ENCODE measurements around the gene RAI1.

The RAI1 gene

DNA sequence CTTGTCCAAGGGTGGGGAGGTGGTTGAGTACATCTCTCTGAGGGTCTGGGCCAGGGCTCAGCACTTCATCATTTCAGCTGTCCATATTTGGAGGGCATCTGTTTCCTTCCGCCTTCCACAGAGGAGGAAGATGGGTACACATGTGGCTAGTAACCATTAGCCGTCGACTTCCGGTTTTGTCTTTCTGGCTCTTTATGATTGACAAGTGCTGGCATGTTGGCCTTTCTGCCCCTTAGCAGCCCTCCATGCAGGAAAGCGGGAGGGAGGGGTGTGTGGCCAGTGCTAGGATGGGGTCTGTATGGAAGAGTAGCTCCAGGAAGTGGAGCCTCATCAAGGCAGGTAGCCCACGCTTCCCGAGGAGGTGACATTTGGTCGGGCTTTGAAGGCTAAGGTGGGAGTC lies 69.6 kb downstream of the RAI1 start:
- DNase-seq (ENCODE audit: low spot score) = no peak

GRCh38 chr17:17751489-17752088 lies 70.3 kb downstream of the RAI1 start:
- DNase-seq (ENCODE audit: low spot score) = no peak

DNA sequence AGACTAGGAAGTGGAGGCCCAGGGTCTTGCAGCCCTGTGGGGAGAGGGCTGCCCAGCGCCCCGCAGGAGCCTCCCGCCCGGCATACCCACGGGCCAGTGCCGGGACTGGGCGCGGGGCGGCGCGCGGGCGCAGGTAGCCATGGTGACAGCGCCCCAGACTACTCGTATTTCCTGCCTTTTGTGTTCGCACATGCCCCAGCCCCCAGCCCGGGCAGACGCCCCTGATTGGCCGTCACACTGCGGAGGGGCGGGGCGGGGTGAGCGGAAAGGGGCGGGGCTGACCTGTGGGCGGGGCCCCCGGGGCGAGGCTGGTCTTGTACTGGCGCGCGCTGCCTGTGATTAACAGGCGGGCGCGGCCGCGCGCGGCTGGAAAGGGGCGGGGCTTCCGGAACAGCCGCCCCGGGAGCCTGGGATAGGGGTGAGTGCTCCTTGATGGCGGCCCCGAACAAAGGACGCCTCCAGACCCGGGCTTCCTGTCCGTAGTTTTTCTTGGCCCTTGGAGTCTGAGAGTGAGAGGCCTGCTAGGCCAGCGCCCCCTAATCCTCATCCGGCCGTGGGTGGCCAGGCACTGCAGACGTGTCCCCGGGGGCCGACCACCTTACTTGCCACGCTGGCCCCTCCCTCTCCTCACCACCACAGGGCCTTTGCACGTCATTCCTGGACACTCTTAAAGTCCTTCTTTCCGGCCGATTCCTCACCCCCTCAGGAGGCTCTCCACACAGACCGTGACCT lies 71.0 kb downstream of the RAI1 start:
- DNase-seq (ENCODE audit: low spot score) = peak; percentile 89

DNA sequence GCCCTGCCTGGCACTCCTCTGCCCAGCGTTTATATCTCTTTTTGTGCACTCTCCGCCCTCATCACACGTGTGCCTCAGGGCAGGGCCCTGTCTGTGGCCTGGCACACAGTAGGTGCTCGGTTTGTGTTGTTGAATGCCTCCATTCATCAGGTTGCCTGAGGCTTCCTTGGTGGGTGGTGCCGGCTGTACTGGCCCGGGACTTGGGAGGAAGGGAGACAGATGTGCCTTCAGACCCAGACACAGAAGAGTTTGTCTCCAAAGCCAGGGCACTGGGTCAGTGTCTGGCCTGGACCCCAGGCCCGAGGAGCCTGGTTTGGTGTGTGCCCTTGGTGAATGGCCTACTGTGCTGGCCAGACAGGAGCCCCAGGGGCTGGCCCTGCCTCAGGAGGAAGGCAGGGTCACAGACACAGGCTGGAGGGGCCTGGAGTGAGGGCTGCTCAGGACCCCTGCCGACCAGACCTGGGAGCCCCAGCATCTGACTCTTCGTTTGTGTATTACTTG lies 71.6 kb downstream of the RAI1 start:
- DNase-seq (ENCODE audit: low spot score) = peak; percentile 87

GRCh38 chr17:17754719-17755686 lies 73.7 kb downstream of the RAI1 start:
- no peak for DNase-seq (ENCODE audit: low spot score)

DNA sequence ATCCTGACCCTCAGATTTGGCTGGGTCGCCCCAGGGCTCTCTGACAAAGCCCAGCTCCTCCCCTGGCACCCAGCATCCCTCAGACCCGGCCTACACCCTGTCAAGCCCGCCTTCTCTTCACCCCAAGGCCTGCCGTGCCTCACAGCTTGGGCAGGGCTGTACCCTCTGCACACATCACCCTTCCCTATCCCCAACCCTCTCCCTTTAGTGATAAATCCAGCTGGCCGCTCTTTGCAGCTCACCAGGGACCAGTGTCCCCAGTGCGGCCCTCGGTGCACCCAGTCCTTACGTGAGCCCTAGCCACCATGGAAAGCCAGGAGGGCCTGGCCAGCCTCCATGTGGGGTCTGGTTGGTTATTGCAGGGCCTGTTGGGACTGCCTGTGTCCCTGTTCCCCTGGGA lies 74.5 kb downstream of the RAI1 start:
- no peak for DNase-seq (ENCODE audit: low spot score)

- DNase-seq (ENCODE audit: low spot score) = no peak
Measured at GRCh38 chr17:17757391-17757791, 76.1 kb downstream of the RAI1 start.

DNA sequence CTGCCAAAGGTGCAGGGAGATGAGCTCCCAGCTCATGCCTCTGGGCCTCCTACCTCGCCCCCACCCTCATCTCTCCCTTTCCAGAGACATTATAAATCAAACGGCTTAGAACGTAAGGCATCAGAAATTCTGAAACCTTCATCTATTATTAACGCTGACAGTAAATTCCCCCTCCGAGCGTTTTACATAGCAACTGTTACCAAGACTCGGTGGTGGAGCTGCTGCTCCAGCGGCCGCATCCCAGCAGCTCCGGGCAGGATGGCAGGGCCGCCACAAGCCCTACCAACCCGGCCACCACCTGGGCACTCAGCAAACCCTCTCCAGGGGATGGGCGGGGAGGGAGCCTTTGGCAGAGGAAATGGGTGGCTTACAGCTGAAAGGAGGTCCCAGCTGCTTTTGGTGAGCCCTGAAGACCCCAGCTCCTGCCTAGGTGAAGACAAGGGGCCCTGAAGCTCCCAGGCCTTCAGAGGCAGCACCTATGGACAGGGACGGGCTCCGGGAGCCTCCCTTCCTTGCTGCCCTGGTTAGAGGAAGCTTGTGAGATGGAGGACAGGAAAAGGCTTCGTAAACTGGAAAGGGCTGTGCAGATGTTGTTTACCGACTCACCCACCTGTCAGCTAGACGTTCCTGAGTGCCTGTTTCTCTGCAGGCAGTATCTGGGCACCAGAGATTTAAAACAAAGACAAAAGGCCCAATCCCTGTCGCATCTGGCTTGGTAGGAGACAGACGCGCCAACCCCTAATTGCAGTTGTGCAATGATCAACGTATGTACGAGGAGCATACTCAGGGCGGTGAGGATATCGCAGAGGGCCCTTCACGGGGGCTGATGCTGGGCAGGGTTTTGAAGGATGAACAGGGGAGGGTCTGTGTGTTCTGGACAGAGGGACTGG lies 76.9 kb downstream of the RAI1 start:
- DNase-seq (ENCODE audit: low spot score) = no peak

GRCh38 chr17:17758941-17759563 lies 77.8 kb downstream of the RAI1 start:
- no peak for DNase-seq (ENCODE audit: low spot score)

DNA sequence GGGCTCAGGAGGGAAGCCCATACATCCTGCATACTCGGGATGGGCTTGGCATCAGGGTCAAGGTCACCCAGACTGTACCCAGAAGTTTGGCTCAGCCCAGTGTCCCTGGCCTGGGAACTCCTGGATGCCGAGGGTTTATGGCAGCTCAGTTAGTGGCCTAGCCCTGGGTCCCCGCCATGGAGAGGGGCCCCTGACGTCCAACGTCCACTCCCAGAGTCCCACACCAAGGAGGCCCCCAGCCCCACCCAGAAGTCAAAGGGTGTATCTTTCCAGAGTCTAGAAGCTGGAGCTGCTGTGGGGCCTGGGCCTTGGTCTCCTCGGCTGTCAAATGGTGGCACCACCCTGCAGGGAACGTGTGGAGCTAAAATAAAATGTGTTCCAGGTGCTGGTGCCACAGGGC lies 79.1 kb downstream of the RAI1 start:
- DNase-seq (ENCODE audit: low spot score) = no peak

- no peak for DNase-seq (ENCODE audit: low spot score)
Measured at GRCh38 chr17:17760872-17761550, 79.8 kb downstream of the RAI1 start.

GRCh38 chr17:17761894-17762743 lies 80.9 kb downstream of the RAI1 start:
- DNase-seq (ENCODE audit: low spot score) = no peak

DNA sequence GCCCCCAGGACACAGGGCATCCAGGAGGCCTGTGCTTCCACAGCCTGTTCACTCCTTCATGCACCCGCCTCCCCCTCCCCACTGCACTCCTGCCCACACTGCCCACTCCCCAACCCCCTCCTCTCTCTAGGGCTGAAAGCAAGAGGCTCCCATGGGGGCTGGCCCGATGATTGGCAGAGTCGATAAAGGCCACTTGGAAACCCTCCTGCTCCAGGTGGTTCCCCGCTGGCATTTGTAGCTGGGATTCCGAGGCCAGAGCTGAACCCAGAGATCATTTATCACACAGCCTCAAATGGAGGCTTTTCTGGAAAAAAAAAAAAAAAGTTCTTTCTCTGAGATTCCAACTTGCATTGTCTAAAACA lies 81.5 kb downstream of the RAI1 start:
- DNase-seq (ENCODE audit: low spot score) = no peak

DNA sequence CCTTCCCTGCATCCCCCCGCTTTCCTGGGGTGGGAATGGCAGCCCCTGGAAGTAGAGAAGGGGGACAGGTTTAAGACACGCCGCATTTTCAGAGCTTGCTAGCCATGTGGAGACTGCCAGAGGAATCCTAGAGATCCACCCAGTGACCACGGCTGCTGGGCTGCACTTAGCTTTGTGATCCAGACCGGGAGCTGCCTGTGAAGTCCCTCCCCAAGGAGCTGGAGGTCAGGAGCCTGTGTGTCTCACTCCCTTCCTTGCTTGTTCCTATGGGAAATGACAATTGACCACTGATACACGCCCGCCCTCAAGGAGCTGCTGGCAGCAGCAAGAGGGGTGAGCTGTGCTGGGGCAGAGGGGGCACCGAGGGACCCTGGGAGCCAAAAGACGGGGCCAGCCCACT lies 81.9 kb downstream of the RAI1 start:
- no peak for DNase-seq (ENCODE audit: low spot score)

DNA sequence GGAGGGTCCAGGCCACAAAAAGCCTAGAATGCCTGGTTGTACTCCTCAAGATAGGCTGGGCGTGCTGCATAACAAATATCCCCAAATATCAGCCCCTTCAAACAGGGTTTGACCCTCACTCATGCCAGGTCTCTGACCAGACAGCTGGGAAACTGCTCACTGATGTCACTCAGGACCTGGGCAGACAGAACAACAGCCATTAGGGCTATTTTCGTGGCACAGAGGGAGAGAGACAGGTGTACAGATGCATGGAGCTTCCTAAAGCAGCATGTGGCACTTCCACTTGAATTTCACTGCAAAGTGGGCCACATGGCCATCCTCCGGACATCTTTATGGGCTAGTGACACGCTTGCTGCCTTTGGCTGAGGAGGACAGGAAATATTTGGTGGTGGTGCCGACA lies 82.5 kb downstream of the RAI1 start:
- DNase-seq (ENCODE audit: low spot score) = no peak

DNA sequence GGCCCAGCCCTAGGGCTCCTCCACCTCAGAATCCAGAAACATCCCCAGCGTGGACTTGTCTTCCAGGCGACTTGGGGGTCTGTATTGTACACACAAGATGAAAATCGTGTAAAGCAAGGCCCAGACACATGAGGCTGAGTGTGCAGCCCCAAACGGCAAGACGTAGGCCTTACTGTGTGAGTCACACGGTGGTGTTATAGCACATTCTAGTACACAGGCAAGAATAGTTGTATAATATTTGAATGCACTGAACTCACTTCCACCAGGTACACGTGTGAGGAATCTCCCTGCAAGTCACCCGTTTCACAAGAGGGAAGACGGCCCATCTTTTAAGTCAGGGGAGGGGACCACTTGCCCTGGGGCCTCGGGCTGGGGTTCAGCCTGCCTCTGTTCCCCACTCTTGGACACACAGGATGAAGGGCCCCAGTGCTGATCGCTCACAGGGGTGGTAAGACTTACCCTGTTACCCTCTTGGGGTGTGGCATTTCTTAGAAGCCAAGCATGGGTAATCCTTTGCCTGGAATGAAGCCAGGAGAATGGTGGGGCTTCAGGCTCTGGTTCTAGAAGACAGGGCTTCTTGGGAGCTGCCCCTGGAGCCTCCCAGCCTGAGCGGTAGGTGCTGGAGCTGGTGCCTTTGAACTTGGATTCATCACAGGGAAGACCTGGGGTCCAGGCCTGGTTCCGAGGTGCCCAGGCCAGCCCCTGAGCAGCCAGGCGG lies 84.3 kb downstream of the RAI1 start:
- DNase-seq (ENCODE audit: low spot score) = no peak

GRCh38 chr17:17766077-17766743 lies 85.0 kb downstream of the RAI1 start:
- DNase-seq (ENCODE audit: low spot score) = peak; percentile 63

DNA sequence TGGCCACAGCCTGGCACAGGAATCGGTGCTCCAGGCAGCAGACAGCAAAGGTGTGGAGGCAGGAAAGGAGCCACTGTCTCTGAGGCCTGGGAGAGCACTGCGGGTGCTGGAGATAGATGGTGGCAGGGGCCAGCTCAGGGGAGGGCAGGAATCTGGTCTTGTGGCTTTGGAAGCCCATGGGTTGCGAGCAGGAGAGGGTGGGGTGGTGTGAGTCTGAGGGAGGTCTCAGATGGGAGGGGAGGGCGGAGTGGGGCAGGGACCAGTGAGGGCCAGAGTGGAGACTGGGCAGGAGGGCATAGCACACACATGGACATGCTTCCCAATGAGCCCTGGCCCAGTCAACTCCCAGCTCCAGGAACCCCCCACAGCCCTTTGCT lies 85.5 kb downstream of the RAI1 start:
- no peak for DNase-seq (ENCODE audit: low spot score)

All from pons (tissue), 1 donor.